ENCODE results near the gene PTEN. TPM values are rescaled to one million over a fixed set of nuclear protein-coding genes. Genes with fewer than 3 reads are reported as not detected.
"Not testable (repeated sequence)": the region's sequence is repeated elsewhere in the genome, so short reads cannot be mapped to it uniquely, and the experiment has no call there.

PTEN gene
- total RNA-seq, 1 donor from 2014 or later, result 96.3 TPM

GRCh38 chr10:87860156-87860795 is 3.1 kb upstream of the PTEN start:
- H3K9me3 ChIP-seq, result no peaks in the 10 kb centered on the region
- peak in 1 of 2 donors; percentile 69 for DNase-seq (ENCODE audit: low spot score in 2 of 2)
- peak; percentile 23 to 62 (median 61) for TF ChIP-seq CTCF (IDR thresholded peaks at IDR 0.05)
- intact Hi-C loops (cut with DNase I), result loop anchor here (2.0 to 5.0 kb wide), 6 partner anchors 37 to 382 kb away; no protein-coding TSS in a partner anchor
- H3K4me3 ChIP-seq, result no peak overlapping the region
- peaks cover 0 to 7% of the 10 kb centered on the region in 2 donors for H3K4me1 ChIP-seq
- no peaks in the 10 kb centered on the region for H3K36me3 ChIP-seq
- H3K27ac ChIP-seq, result peak overlapping the region; percentile 92 to 100
- H3K27me3 ChIP-seq, result no peaks in the 10 kb centered on the region

GRCh38 chr10:87860816-87861403 is 2.5 kb upstream of the PTEN start:
- H3K27me3 ChIP-seq, result no peaks in the 10 kb centered on the region
- DNase-seq (ENCODE audit: low spot score in 2 of 2), result no peak
- H3K27ac ChIP-seq, result peak overlapping the region; percentile 92 to 100
- no peaks in the 10 kb centered on the region for H3K9me3 ChIP-seq
- no peak for TF ChIP-seq CTCF (IDR thresholded peaks at IDR 0.05)
- peaks cover 0 to 7% of the 10 kb centered on the region in 2 donors for H3K4me1 ChIP-seq
- no peaks in the 10 kb centered on the region for H3K36me3 ChIP-seq
- intact Hi-C loops (cut with DNase I), result loop anchor here (2.0 to 5.0 kb wide), 6 partner anchors 36 to 381 kb away; no protein-coding TSS in a partner anchor
- peak overlapping the region; percentile 100 for H3K4me3 ChIP-seq

GRCh38 chr10:87861566-87861952 is 1.9 kb upstream of the PTEN start:
- H3K27ac ChIP-seq, result peak overlapping the region; percentile 92 to 100
- H3K27me3 ChIP-seq, result no peaks in the 10 kb centered on the region
- intact Hi-C loops (cut with DNase I), result loop anchor here (2.0 to 5.0 kb wide), 6 partner anchors 36 to 381 kb away; no protein-coding TSS in a partner anchor
- peak overlapping the region; percentile 100 for H3K4me3 ChIP-seq
- peaks cover 0 to 7% of the 10 kb centered on the region in 2 donors for H3K4me1 ChIP-seq
- H3K9me3 ChIP-seq, result no peaks in the 10 kb centered on the region
- H3K36me3 ChIP-seq, result no peaks in the 10 kb centered on the region
- peak; percentile 72 to 91 for DNase-seq (ENCODE audit: low spot score in 2 of 2)
- peak in 1 of 3 experiments; percentile 29 for TF ChIP-seq CTCF (IDR thresholded peaks at IDR 0.05)

- TF ChIP-seq CTCF (IDR thresholded peaks at IDR 0.05), result no peak
- intact Hi-C loops (cut with DNase I), result loop anchor here (1.0 to 5.0 kb wide), 9 partner anchors 35 to 525 kb away; no protein-coding TSS in a partner anchor
Measured at GRCh38 chr10:87861953-87862678, 1.3 kb upstream of the PTEN start.

GRCh38 chr10:87862679-87863052 is 759 bp upstream of the PTEN start:
- Histone ChIP-seq H3K9me3 (no peaks in the 10 kb centered on the region), H3K27me3 (no peaks in the 10 kb centered on the region), H3K27ac (peak overlapping the region; percentile 92 to 100), H3K4me3 (peak overlapping the region; percentile 100), H3K4me1 (peaks cover 0 to 7% of the 10 kb centered on the region in 2 donors), H3K36me3 (no peaks in the 10 kb centered on the region)
- intact Hi-C loops (cut with DNase I), result loop anchor here (1.0 to 5.0 kb wide), 8 partner anchors 35 to 525 kb away; no protein-coding TSS in a partner anchor
- no peak for DNase-seq (ENCODE audit: low spot score in 2 of 2)
- TF ChIP-seq CTCF (IDR thresholded peaks at IDR 0.05), result no peak

More at GRCh38 chr10:87861953-87862678, 1.3 kb upstream of the PTEN start:
- H3K4me3 ChIP-seq, result peak overlapping the region; percentile 100
- peak overlapping the region; percentile 92 to 100 for H3K27ac ChIP-seq
- H3K9me3 ChIP-seq, result no peaks in the 10 kb centered on the region
- H3K4me1 ChIP-seq, result peaks cover 0 to 7% of the 10 kb centered on the region in 2 donors
- peak; percentile 84 to 98 for DNase-seq (ENCODE audit: low spot score in 2 of 2)
- H3K27me3 ChIP-seq, result no peaks in the 10 kb centered on the region
- H3K36me3 ChIP-seq, result no peaks in the 10 kb centered on the region

- not testable (repeated sequence) for H3K36me3 ChIP-seq, H3K4me1 ChIP-seq, H3K9me3 ChIP-seq, H3K27me3 ChIP-seq
- intact Hi-C loops (cut with DNase I), result loop anchor here (2.0 to 5.0 kb wide), 7 partner anchors 33 to 378 kb away; no protein-coding TSS in a partner anchor
- peak in 1 of 2 donors; percentile 67 for DNase-seq (ENCODE audit: low spot score in 2 of 2)
- peak overlapping the region; percentile 100 for H3K4me3 ChIP-seq
- peak overlapping the region; percentile 92 to 100 for H3K27ac ChIP-seq
Measured at GRCh38 chr10:87863951-87864495, 598 bp downstream of the PTEN start.

All from ascending aorta (tissue), 2 donors.